Ascending aorta (tissue), 2 donors: ENCODE results near the gene PSMD8. TPM values are rescaled to one million over a fixed set of nuclear protein-coding genes. Genes with fewer than 3 reads are reported as not detected.

Experiments
- DNase-seq, 2 donors: peaks; one replicate each; pipeline ENCODE4 v3.0.0-alpha.2; 2019; ENCODE audit warnings: low spot score in 2 of 2
- H3K27ac ChIP-seq, 2 donors: fragments of 200-600 bp; sonication (generic); one replicate each; pipeline ENCODE4 v1.5.1; 2016 to 2017; ENCODE audit warnings: mild to moderate bottlenecking in 1 of 2
- H3K27me3 ChIP-seq: fragments of 200-600 bp; sonication (generic); one replicate; pipeline ENCODE4 v1.5.1; 2017
- H3K36me3 ChIP-seq, 2 donors: fragments of 200-600 bp; sonication (generic); one replicate each; pipeline ENCODE4 v1.5.1; 2016
- H3K4me1 ChIP-seq, 2 donors: fragments of 200-600 bp; sonication (generic); one replicate each; pipeline ENCODE4 v1.5.1; 2016 to 2017; ENCODE audit warnings: mild to moderate bottlenecking in 1 of 2
- H3K4me3 ChIP-seq, 2 donors: fragments of 200-600 bp; sonication (generic); one replicate each; pipeline ENCODE4 v1.5.1; 2016 to 2017; ENCODE audit warnings: mild to moderate bottlenecking in 1 of 2
- H3K9me3 ChIP-seq, 2 donors: fragments of 200-600 bp; sonication (generic); one replicate each; pipeline ENCODE4 v1.5.1; 2016
- CTCF ChIP-seq, 3 experiments: fragments of 200-600 bp in 2 of 3; fragments of 450-650 bp in 1 of 3; sonication (generic) in 2 of 3; IDR thresholded peaks; one replicate each; pipeline ENCODE4 v1.5.1; 2016 to 2019; ENCODE audit warnings: antibody characterized with exemption in 3 of 3, mild to moderate bottlenecking in 1 of 3, moderate library complexity in 1 of 3
- intact Hi-C: fragments of 100-400 bp; cut with DNase I; formaldehyde crosslinking; loops from one replicate; pipeline ENCODE4 v1.15.1; 2023
- total RNA-seq: library from RNA; depleted of rRNA; stranded (reverse); fragments of >200 nt; gene quantifications from one replicate; pipeline ENCODE4 v1.1.0, GENCODE V29; 2016

Gene PSMD8
- total RNA-seq, 1 donor from 2014 or later, result 235 TPM

- TF ChIP-seq CTCF (IDR thresholded peaks at IDR 0.05), result no peak
- H3K4me1 ChIP-seq, result peaks cover 9 to 14% of the 10 kb centered on the region in 2 donors
- DNase-seq, result no peak
- intact Hi-C loops, result loop anchor here (2.0 kb wide), 2 partner anchors 54 to 244 kb away; partner anchors contain the start of gene EIF3K
- peak overlapping the region; percentile 75 to 79 for H3K4me3 ChIP-seq
- peak overlapping the region; percentile 84 for H3K27ac ChIP-seq
- H3K27me3 ChIP-seq, result no peaks in the 10 kb centered on the region
- H3K9me3 ChIP-seq, result no peaks in the 10 kb centered on the region
- H3K36me3 ChIP-seq, result peaks cover 18 to 27% of the 10 kb centered on the region in 2 donors
These were observed 725 bp downstream of the PSMD8 start for GRCh38 chr19:38375098-38375493.

GRCh38 chr19:38375748-38376147, 1.4 kb downstream of the PSMD8 start:
- intact Hi-C loops, result loop anchor here (2.0 kb wide), 2 partner anchors 55 to 243 kb away; partner anchors contain the start of gene EIF3K
- TF ChIP-seq CTCF (IDR thresholded peaks at IDR 0.05), result no peak

GRCh38 chr19:38376576-38376975, 2.2 kb downstream of the PSMD8 start:
- H3K4me3 ChIP-seq, result peak overlapping the region in 1 of 2 donors; percentile 75
- H3K36me3 ChIP-seq, result peaks cover 32 to 42% of the 10 kb centered on the region in 2 donors
- intact Hi-C loops, result no loop called here
- TF ChIP-seq CTCF (IDR thresholded peaks at IDR 0.05), result no peak
- no peak for DNase-seq
- H3K27ac ChIP-seq, result no peak overlapping the region
- peaks cover 9 to 14% of the 10 kb centered on the region in 2 donors for H3K4me1 ChIP-seq
- H3K27me3 ChIP-seq, result no peaks in the 10 kb centered on the region
- no peaks in the 10 kb centered on the region for H3K9me3 ChIP-seq

More at GRCh38 chr19:38375748-38376147, 1.4 kb downstream of the PSMD8 start:
- no peak overlapping the region for H3K27ac ChIP-seq
- peak overlapping the region; percentile 75 to 79 for H3K4me3 ChIP-seq
- H3K9me3 ChIP-seq, result no peaks in the 10 kb centered on the region
- no peaks in the 10 kb centered on the region for H3K27me3 ChIP-seq
- peaks cover 24 to 34% of the 10 kb centered on the region in 2 donors for H3K36me3 ChIP-seq
- DNase-seq, result no peak
- peaks cover 9 to 14% of the 10 kb centered on the region in 2 donors for H3K4me1 ChIP-seq

GRCh38 chr19:38377052-38377451, 2.7 kb downstream of the PSMD8 start:
- intact Hi-C loops, result no loop called here
- peaks cover 9 to 14% of the 10 kb centered on the region in 2 donors for H3K4me1 ChIP-seq
- H3K36me3 ChIP-seq, result peaks cover 37 to 47% of the 10 kb centered on the region in 2 donors
- H3K9me3 ChIP-seq, result no peaks in the 10 kb centered on the region
- no peak overlapping the region for H3K4me3 ChIP-seq
- no peak overlapping the region for H3K27ac ChIP-seq
- no peaks in the 10 kb centered on the region for H3K27me3 ChIP-seq
- no peak for DNase-seq
- no peak for TF ChIP-seq CTCF (IDR thresholded peaks at IDR 0.05)

- H3K27ac ChIP-seq, result no peak overlapping the region
- peaks cover 55 to 65% of the 10 kb centered on the region in 2 donors for H3K36me3 ChIP-seq
- no peaks in the 10 kb centered on the region for H3K9me3 ChIP-seq
- H3K4me3 ChIP-seq, result no peak overlapping the region
- TF ChIP-seq CTCF (IDR thresholded peaks at IDR 0.05), result no peak
- no peak for DNase-seq
- intact Hi-C loops, result no loop called here
- peaks cover 9 to 14% of the 10 kb centered on the region in 2 donors for H3K4me1 ChIP-seq
- no peaks in the 10 kb centered on the region for H3K27me3 ChIP-seq
These were observed 4.5 kb downstream of the PSMD8 start for GRCh38 chr19:38378866-38379265.
